Left ventricle myocardium inferior (tissue), 1 donor: ENCODE measurements around the gene FBXO3. TPM values are rescaled to one million over a fixed set of nuclear protein-coding genes. Genes with fewer than 3 reads are reported as not detected.

Source experiments
- DNase-seq: peaks from one replicate; pipeline ENCODE4 v3.0.0-alpha.2; 2020
- H3K27ac ChIP-seq: fragments of 200-600 bp; replicated peaks from 2 replicates; pipeline ENCODE4 v1.8.0; 2021
- H3K27me3 ChIP-seq: fragments of 200-600 bp; 2 replicates; pipeline ENCODE4 v1.8.0; 2021; ENCODE audit warnings: low read depth
- H3K36me3 ChIP-seq: fragments of 200-600 bp; 2 replicates; pipeline ENCODE4 v1.8.0; 2021
- H3K4me1 ChIP-seq: fragments of 200-600 bp; 2 replicates; pipeline ENCODE4 v1.8.0; 2021
- H3K4me3 ChIP-seq: fragments of 200-600 bp; 2 replicates; pipeline ENCODE4 v1.8.0; 2021; ENCODE audit warnings: mild to moderate bottlenecking, moderate library complexity
- H3K9me3 ChIP-seq: fragments of 200-600 bp; replicated peaks from 2 replicates; pipeline ENCODE4 v1.8.0; 2021
- CTCF ChIP-seq: fragments of 200-600 bp; IDR thresholded peaks from 2 replicates; pipeline ENCODE4 v1.8.0; 2021; ENCODE audit warnings: antibody characterized with exemption, mild to moderate bottlenecking, borderline replicate concordance
- intact Hi-C: fragments of 100-400 bp; cut with micrococcal nuclease; formaldehyde crosslinking; loops from one replicate; pipeline ENCODE4 v1.11.0; 2022
- total RNA-seq: library from RNA; stranded (reverse); fragmentation: NEBNext Ultra II Directional; extraction: Animal tissue kit (Norgen Biotek cat#: 25700); gene quantifications from one replicate; pipeline ENCODE4 v1.2.1, GENCODE V29; 2021
- donor health status: DM: no; HTN: yes; CAD: no; lungs with severe emphysema.

Gene FBXO3
- total RNA-seq, 1 donor from 2014 or later: 49.8 TPM

- Histone ChIP-seq H3K9me3 (no peaks in the 10 kb centered on the region), H3K4me1 (peaks cover 5% of the 10 kb centered on the region), H3K27ac (no peak overlapping the region), H3K27me3 (no peaks in the 10 kb centered on the region), H3K4me3 (no peak overlapping the region), H3K36me3 (no peaks in the 10 kb centered on the region)
- DNase-seq: no peak
- intact Hi-C loops: no loop called here
- TF ChIP-seq CTCF: no peak
These were observed 11.3 kb upstream of the FBXO3 start for GRCh38 chr11:33785609-33786008.

- Histone ChIP-seq H3K27ac (peak overlapping the region; percentile 66), H3K4me3 (no peak overlapping the region), H3K36me3 (no peaks in the 10 kb centered on the region), H3K27me3 (no peaks in the 10 kb centered on the region), H3K4me1 (peaks cover 42% of the 10 kb centered on the region), H3K9me3 (no peaks in the 10 kb centered on the region)
- no peak for TF ChIP-seq CTCF
- intact Hi-C loops: no loop called here
- DNase-seq: no peak
These were observed 5.7 kb upstream of the FBXO3 start for GRCh38 chr11:33779849-33780528.

GRCh38 chr11:33778675-33779074 lies 4.4 kb upstream of the FBXO3 start:
- Histone ChIP-seq H3K27ac (no peak overlapping the region), H3K9me3 (no peaks in the 10 kb centered on the region), H3K4me3 (no peak overlapping the region), H3K27me3 (no peaks in the 10 kb centered on the region), H3K36me3 (no peaks in the 10 kb centered on the region), H3K4me1 (peaks cover 52% of the 10 kb centered on the region)
- TF ChIP-seq CTCF: no peak
- DNase-seq: no peak
- intact Hi-C loops: no loop called here

GRCh38 chr11:33777906-33778305 lies 3.6 kb upstream of the FBXO3 start:
- Histone ChIP-seq H3K27me3 (no peaks in the 10 kb centered on the region), H3K9me3 (no peaks in the 10 kb centered on the region), H3K36me3 (no peaks in the 10 kb centered on the region), H3K4me3 (no peak overlapping the region), H3K27ac (no peak overlapping the region), H3K4me1 (peaks cover 60% of the 10 kb centered on the region)
- TF ChIP-seq CTCF: no peak
- intact Hi-C loops: no loop called here
- no peak for DNase-seq

GRCh38 chr11:33775832-33776470 lies 1.6 kb upstream of the FBXO3 start:
- Histone ChIP-seq H3K4me1 (peaks cover 78% of the 10 kb centered on the region), H3K27me3 (no peaks in the 10 kb centered on the region), H3K27ac (no peak overlapping the region), H3K4me3 (no peak overlapping the region), H3K36me3 (no peaks in the 10 kb centered on the region), H3K9me3 (no peaks in the 10 kb centered on the region)
- DNase-seq: no peak
- intact Hi-C loops: no loop called here
- TF ChIP-seq CTCF: no peak
